HG02885 (cell line): ENCODE data around the gene HMGB4.

Experiments used
- ATAC-seq: cut with Tn5 transposase; IDR thresholded peaks from one replicate; pipeline ENCODE4 v1.9.1; 2021; ENCODE audit warnings: mild to moderate bottlenecking; ENCODE audit not compliant: unreplicated experiment, poor library complexity

The HMGB4 gene

GRCh38 chr1:33863779-33864178 is at the start of gene HMGB4:
TSS of gene HMGB4 (plus strand) at chr1:33864079. CDS start at chr1:33864192, 113 bp downstream.
- ATAC-seq: no peak

DNA sequence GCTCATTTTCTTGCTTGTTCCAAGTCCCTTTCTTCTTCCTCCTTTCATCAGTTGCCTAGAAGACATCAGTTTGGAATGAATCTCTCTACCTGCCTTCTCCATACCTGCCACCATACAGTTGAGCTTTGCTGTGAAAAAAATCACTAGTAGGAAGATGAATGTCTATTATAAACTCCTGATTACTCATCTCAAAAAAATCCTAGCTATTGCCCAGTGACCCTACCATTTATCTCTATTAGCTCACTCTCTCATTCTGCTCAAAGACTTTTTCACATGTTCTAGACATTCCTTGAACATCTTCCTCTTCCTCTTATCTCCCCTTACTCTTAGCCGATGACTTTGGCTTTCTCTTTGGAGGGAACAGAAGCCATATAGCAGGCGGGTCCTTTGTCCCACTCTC is 49.7 kb upstream of the HMGB4 start:
- ATAC-seq: no peak

DNA sequence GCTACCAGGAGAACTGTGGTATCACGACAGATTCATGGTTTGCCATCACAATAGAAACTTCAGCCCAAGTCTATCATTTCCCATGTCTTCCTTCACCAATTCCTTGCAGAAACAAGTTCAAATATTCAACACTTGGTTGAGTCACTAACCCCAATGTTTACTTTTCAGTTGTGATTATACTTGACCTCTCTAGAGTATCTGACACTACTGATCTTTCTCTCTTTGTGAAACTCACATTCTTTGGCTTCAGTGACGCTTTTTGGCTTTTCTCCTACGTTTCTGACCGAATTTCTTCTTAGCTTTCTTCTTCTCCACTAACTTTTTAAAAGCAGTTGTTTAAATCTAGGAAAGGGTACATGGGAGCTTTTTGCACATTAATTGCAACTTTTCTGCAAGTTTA is 48.8 kb upstream of the HMGB4 start:
- ATAC-seq: no peak

DNA sequence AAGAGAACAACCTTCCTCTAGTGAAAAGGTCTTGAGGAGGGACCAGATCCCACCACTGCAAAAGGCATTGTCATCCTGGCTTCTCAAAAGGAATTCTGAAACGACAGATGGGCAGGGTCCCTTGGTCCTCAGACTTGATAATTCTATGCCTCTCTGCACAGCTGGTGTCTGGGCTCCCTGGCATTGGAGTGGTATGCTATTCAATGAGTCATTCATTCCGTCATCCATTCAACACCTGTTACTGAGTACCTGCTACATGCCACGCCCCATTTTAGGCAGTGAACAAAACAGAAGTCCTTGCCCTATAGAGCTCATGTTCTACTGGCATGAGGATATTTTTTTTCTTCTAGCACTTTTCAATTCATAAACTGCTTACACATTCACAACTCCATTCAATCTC is 45.8 kb upstream of the HMGB4 start:
- no peak for ATAC-seq

DNA sequence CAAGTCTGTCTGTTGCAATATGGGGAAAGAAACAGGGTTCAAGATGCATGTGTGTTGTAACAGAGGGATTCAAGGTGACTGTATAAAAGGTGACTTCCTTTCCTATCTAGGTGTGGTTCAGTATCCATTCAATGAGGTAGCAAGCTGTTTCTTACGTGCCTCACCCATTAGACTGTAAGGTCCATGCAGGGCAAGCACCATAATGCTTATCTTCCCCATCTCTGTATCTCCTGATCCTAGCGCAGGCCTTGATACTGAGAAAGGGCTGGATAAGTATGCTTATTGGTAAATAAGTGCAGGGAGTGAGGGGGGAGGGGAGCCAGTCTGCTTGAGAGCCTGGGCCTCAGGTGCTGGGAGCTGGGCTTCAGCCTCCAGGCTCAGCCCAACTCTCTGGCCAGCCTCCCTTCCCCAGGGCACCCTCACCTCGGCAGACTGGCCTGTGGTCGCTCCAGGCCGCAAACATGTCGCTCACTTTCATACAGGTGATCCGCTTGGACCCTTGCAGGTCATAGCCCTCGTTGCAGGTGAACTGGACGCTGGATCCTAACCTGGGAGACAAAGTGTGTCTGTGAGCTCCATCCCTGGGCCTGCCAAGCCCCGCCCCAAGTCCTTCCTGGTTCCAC is 44.5 kb upstream of the HMGB4 start:
- ATAC-seq: no peak

DNA sequence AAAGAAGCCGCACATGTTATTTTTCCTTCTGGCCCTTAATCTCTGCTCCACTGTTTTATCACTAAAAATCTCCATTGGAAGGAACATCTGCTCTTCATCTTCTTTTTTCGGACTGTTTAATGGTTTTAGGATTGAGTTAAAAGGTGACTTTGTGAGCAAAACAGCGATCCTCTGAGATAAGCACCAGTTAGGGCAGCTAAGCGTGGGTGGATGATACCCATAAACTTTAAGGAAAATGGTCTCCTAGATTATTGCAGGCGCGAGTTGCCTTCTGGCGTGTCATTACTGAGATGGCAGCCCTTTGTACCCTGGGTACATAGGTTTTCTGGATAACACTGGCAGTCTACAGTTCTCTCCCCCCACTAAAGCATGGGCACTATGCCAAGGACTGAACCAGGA is 44.0 kb upstream of the HMGB4 start:
- no peak for ATAC-seq

- no peak for ATAC-seq
These were observed 43.1 kb upstream of the HMGB4 start for GRCh38 chr1:33820804-33821203.

DNA sequence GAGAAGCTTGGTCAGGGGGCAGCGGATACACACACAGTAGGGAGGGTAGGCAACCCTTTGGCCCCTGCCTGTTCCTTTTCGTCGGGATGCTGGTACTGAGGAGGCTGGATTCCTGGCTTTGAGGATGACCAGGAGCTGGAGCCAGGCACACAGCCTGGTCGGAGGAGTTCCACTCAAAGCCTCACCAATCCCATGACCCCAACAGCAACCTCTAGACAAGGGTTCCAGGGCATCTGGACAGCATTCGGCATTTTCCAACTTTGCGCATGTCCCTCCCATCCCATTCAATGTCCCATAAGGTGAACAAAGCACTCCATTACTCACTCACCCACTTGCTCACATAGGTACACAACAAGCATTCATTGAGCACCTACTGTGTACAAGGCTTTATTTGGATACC is 42.6 kb upstream of the HMGB4 start:
- ATAC-seq: no peak

- ATAC-seq: no peak
These were observed 41.5 kb upstream of the HMGB4 start for GRCh38 chr1:33822396-33822795.

DNA sequence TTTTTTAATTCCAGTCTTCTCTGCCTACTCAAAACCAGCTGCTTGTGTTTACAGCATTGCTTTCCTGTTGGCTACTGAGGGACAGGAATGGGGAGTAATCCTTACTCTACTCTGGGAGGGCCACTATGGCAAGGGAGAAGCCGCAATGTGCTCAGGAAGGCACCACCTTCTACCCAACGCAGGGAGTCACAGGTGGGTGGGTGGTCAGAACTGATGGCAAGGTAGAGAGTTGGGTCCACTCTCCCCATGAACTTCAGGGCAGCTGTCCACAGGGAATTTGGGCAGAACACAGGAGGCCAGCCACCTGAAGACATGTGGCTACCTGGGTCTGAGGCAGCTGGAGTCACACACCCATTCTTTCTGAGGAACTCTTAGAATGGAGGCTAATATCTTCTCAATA is 40.5 kb upstream of the HMGB4 start:
- ATAC-seq: no peak

DNA sequence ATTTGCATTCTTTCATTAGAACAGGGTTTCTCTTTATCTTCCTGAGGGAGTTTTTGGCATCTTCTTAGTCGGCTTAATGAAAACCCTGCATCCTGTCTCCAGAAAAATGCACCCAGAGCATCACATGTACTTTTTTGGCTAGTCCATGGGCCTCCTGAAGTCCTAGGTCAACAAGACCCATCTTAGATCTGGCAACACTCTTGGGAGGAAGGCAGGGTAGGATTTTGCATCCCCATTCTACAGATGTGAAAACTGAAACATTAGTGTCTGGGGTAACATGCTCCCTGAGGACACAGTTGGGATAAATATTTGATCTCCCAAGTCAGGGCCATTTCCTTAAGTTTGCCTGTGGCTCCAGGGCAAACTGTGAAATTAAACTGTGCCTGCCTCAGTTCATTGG is 40.0 kb upstream of the HMGB4 start:
- no peak for ATAC-seq

GRCh38 chr1:33824321-33824720 is 39.6 kb upstream of the HMGB4 start:
- ATAC-seq: no peak

GRCh38 chr1:33824971-33825370 is 38.9 kb upstream of the HMGB4 start:
- ATAC-seq: no peak

GRCh38 chr1:33825506-33825905 is 38.4 kb upstream of the HMGB4 start:
- ATAC-seq: no peak

DNA sequence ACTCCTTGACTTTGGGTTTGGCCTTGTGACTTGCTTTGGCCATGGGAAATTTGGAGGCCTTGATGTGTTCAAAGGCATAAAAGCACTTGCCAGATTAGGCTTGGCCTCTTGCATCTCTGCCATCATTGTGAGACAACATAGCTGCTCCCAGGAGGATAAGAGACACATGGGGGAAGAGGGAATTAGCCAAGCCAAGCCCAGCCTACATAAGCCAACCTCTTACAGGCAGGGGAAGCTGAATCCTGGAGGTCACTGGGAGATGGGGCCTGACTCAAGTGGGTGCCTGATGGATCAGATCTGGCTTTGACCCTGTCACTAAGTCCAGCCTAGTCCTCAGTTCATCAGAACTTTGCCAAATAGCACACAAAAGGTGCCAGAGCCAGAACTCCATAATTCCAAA is 37.6 kb upstream of the HMGB4 start:
- ATAC-seq: no peak

DNA sequence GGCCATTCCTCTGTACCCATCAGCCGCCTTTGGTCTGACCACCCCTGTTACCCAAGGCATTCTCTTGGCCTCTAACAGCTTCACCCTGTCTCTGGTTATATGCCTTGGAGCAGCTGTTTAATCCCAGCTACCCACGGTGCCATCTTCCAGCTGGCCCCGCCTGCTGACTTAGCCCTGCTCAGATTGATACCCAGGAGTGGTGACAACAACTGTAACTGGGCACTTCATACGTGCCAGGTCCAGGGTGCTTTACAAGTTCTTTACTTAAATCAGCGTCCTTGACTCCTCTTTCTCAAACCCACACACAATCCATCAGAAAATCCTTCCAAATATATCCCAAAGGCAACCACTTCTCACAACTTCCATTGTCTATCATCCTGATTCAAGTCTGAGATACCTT is 37.2 kb upstream of the HMGB4 start:
- no peak for ATAC-seq

DNA sequence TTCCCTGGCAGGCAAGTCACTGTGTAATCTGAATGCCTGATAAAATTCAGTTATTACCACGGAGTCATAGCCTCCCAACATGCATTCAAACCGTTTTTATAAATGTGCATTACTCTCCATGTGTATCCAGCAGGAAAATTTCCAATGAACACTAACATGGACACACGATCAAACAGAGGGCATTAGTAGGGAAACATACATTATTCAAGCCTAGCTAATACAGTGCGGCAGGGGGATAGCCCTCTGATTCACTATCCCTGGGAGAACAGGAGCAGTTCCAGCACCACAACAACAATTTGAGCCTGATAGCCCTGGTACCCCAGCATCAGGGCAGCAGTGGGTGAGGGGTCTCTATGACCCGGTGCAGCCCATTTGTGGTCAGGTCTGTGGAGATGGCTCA is 35.8 kb upstream of the HMGB4 start:
- no peak for ATAC-seq

DNA sequence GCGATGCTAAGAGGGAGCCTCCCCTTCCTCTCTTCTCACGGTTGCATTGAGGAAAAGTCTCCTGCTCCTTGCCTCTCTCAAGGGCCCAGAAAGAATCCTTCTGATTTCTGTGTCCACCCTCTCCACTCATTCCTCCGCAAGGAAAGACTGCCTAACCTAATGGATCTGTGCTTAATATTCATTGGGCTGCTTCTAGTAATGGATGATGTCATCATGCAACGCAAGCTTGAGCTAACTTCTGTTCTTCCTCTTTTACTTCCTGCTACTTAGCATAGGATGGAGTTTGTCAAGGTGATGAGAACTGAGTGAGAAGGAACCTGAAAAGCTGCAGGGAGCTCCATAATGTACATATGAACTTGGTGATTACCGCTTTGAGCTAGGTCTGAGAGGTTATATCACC is 35.2 kb upstream of the HMGB4 start:
- no peak for ATAC-seq

GRCh38 chr1:33836911-33837310 is 27.0 kb upstream of the HMGB4 start:
- ATAC-seq: no peak

DNA sequence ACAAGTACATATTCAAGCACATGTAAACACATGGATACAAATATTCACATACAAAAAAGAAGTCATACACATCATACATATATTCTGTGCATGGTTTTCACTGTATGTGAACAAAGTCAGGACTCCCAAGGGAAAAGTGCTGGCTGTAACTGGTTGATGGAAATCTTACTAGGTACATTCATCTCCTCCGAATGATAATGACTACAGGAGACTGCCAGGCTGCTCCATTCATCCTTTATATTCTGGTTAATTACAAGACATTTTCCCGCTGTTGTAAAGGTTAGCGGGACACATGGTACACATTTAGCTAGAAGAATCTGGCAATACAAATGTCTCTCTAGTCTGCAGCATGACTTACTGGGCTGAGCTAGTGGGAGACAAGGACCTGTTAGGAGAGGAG is 26.2 kb upstream of the HMGB4 start:
- no peak for ATAC-seq

GRCh38 chr1:33841494-33841893 is 22.4 kb upstream of the HMGB4 start:
- no peak for ATAC-seq

GRCh38 chr1:33842348-33842747 is 21.5 kb upstream of the HMGB4 start:
- no peak for ATAC-seq

DNA sequence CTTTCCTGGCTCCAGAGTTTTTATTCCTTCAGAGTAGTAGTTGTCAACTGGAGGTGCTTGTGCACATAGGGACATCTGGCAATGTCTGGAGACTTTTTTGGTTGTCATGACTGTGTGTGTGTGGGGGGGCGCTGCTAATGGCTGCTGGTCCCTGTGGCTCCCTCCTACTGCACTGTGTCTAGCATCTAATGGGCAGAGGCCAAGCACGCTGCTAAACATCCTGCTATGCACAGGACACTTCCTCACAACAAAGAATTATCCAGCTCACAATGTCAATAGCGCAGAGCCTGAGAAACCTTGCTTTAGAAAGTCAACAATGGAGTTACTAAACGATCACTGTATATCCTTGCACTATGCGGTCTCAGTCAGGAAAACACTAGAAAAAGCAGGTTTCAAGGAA is 19.7 kb upstream of the HMGB4 start:
- ATAC-seq: no peak
